HepG2 (cell line): Measurements from ENCODE around the gene SLC9A8. TPM values are rescaled to one million over a fixed set of nuclear protein-coding genes. Genes with fewer than 3 reads are reported as not detected.

Source experiments
- ATAC-seq: fragments of 200-7000 bp; cut with Tn5 transposase; 3 replicates; pipeline ENCODE4 v1.9.1; 2020; ENCODE audit warnings: mild to moderate bottlenecking, moderate library complexity
- BruUV-seq: library from RNA; stranded (reverse); fragments of 400-500 nt; replicated peaks from 2 replicates; lab custom pipeline; 2021; lab: Mats Ljungman, UMichigan
- CTCF ChIA-PET: fragments of 300-600 bp; formaldehyde crosslinking; extraction: SDS; loops from one replicate; lab custom pipeline; 2021; ENCODE audit warnings: low total read pairs, inconsistent platforms, low intra/inter-chr PET ratio; lab: Yijun Ruan, JAX
- POLR2A ChIA-PET: fragments of 350-600 bp; sonication (Branson Sonifier 250); formaldehyde crosslinking; loops from one replicate; lab custom pipeline; 2020; ENCODE audit warnings: antibody characterized with exemption, inconsistent platforms; lab: Yijun Ruan, JAX
- DNase-seq: peaks from one replicate; pipeline ENCODE4 v3.0.0-alpha.2; 2015; ENCODE audit warnings: low spot score
- FAIRE-seq: peaks from 3 replicates; lab custom pipeline; 2011; peaks lifted over from hg19 to GRCh38; lab: Jason Lieb, UNC
- H2AFZ ChIP-seq: one replicate; pipeline ENCODE4 v1.6.1; 2011; ENCODE audit warnings: low read length, inconsistent platforms
- H3K27ac ChIP-seq: fragments of 300-600 bp; 3 replicates; pipeline ENCODE4 v1.8.0; 2011; ENCODE audit warnings: mixed run types, mild to moderate bottlenecking, mixed read lengths, low read length, inconsistent platforms; ENCODE audit not compliant: insufficient read depth; ENCODE audit errors: extremely low read length
- H3K27me3 ChIP-seq, 2 experiments: fragments of 200-600 bp in 1 of 2; 2 replicates in 1 of 2; 3 replicates in 1 of 2; pipeline versions ENCODE4 v1.6.0 to v1.8.0; 2011; ENCODE audit warnings: low read length in 2 of 2, mild to moderate bottlenecking in 2 of 2, moderate library complexity in 2 of 2, inconsistent platforms in 1 of 2; ENCODE audit not compliant: insufficient read depth in 2 of 2, control insufficient read depth in 1 of 2
- H3K36me3 ChIP-seq, 2 experiments: fragments of 200-600 bp in 1 of 2; replicated peaks in 1 of 2; 2 replicates in 1 of 2; 3 replicates in 1 of 2; pipeline versions ENCODE4 v1.5.1 to v1.8.0; 2011; ENCODE audit warnings: low read length in 2 of 2, inconsistent platforms in 1 of 2; ENCODE audit not compliant: insufficient read depth in 2 of 2, control insufficient read depth in 1 of 2
- H3K4me1 ChIP-seq: 2 replicates; pipeline ENCODE4 v1.5.1; 2012; ENCODE audit warnings: low read length, inconsistent platforms; ENCODE audit not compliant: insufficient read depth
- H3K4me2 ChIP-seq: 2 replicates; pipeline ENCODE4 v1.6.0; 2011; ENCODE audit warnings: low read depth, low read length, inconsistent platforms
- H3K4me3 ChIP-seq, 3 experiments: fragments of 200-600 bp in 1 of 3; sonication (generic), shearing (Covaris generic) in 1 of 3; replicated peaks in 1 of 3; 2 replicates each; pipeline ENCODE4 v1.5.1; 2011 to 2016; ENCODE audit warnings: low read length in 3 of 3, inconsistent platforms in 2 of 3, low read depth in 2 of 3, mild to moderate bottlenecking in 2 of 3, control low read depth in 1 of 3, mixed read lengths in 1 of 3; ENCODE audit not compliant: insufficient read depth in 1 of 3
- H3K79me2 ChIP-seq: one replicate; pipeline ENCODE4 v1.6.1; 2011; ENCODE audit warnings: low read length, inconsistent platforms; ENCODE audit not compliant: insufficient read depth
- H3K9ac ChIP-seq: 2 replicates; pipeline ENCODE4 v1.6.0; 2011; ENCODE audit warnings: mild to moderate bottlenecking, low read depth, low read length, inconsistent platforms; ENCODE audit not compliant: insufficient read depth
- H3K9me3 ChIP-seq: 2 replicates; pipeline ENCODE4 v1.5.1; 2012; ENCODE audit warnings: mild to moderate bottlenecking, low read length
- H4K20me1 ChIP-seq: 2 replicates; pipeline ENCODE4 v1.6.0; 2011; ENCODE audit warnings: inconsistent platforms, mild to moderate bottlenecking, low read length, moderate library complexity; ENCODE audit not compliant: insufficient read depth
- CCDC6 ChIP-seq: sonication (generic); formaldehyde crosslinking; IDR thresholded peaks from 2 replicates; pipeline ENCODE4 v1.8.1; 2022; ENCODE audit warnings: mild to moderate bottlenecking, missing genetic modification reagents, moderate library complexity
- EED ChIP-seq: sonication (generic); formaldehyde crosslinking; IDR thresholded peaks from 2 replicates; pipeline ENCODE4 v1.5.0; 2020; ENCODE audit warnings: mild to moderate bottlenecking, missing genetic modification reagents
- GTF3A ChIP-seq: sonication (generic); formaldehyde crosslinking; conservative IDR thresholded peaks from 2 replicates; pipeline ENCODE4 v1.4.0; 2020; ENCODE audit warnings: mild to moderate bottlenecking, missing genetic modification reagents
- IRF2 ChIP-seq: IDR thresholded peaks from 2 replicates; pipeline ENCODE4 v1.6.1; 2018; ENCODE audit warnings: missing genetic modification reagents, missing compliant biosample characterization
- PAX8 ChIP-seq: sonication (generic); formaldehyde crosslinking; IDR thresholded peaks from 2 replicates; pipeline ENCODE4 v1.8.0; 2022; ENCODE audit warnings: mild to moderate bottlenecking, missing genetic modification reagents, borderline replicate concordance
- ZNF30 ChIP-seq: sonication (generic); formaldehyde crosslinking; IDR thresholded peaks from 2 replicates; pipeline ENCODE4 v1.5.0; 2020; ENCODE audit warnings: mild to moderate bottlenecking, missing genetic modification reagents
- ZNF331 ChIP-seq: sonication (generic); formaldehyde crosslinking; IDR thresholded peaks from 2 replicates; pipeline ENCODE4 v1.4.0; 2020; ENCODE audit warnings: missing genetic modification reagents
- ZNF644 ChIP-seq: IDR thresholded peaks from 2 replicates; pipeline ENCODE4 v1.6.1; 2016; ENCODE audit warnings: low read depth
- WGBS: methylation state at CpG from one replicate; pipeline ENCODE4 v1.1.6; 2017; ENCODE audit warnings: low lambda C conversion rate; 5-methylcytosine and 5-hydroxymethylcytosine counted together
- in situ Hi-C: cut with HindIII; loops from 2 replicates; pipeline ENCODE4 v1.10.0; 2017; ENCODE audit warnings: low pct_unique_long_range_greater_than_20kb; ENCODE audit not compliant: extremely low pct_ligation_motif_present
- intact Hi-C: fragments of 100-400 bp; cut with micrococcal nuclease; formaldehyde crosslinking; loops from one replicate; pipeline ENCODE4 v1.10.0; 2022; ENCODE audit not compliant: unreplicated experiment
- polyA plus RNA-seq, 8 experiments: library from polyadenylated mRNA; depleted of rRNA in 3 of 8; stranded (reverse) in 7 of 8; unstranded in 1 of 8; fragments of >200 nt; fragmentation: Illumina TruSeq in 4 of 8; extraction: Trizol in 4 of 8; gene quantifications; 2 replicates each; pipeline versions ENCODE4 v1.2.1 to v1.2.3, GENCODE V29; 2011 to 2016; ENCODE audit warnings: low read depth in 4 of 8, missing spikeins in 1 of 8, mixed read lengths in 1 of 8; ENCODE audit not compliant: insufficient read depth in 1 of 8
- total RNA-seq, 5 experiments: library from RNA; depleted of rRNA; stranded (reverse); fragments of >200 nt; fragmentation: Illumina TruSeq; extraction: Trizol; gene quantifications; 2 replicates each; pipeline ENCODE4 v1.2.3, GENCODE V29; 2016; ENCODE audit warnings: low read depth in 1 of 5
- TF ChIP-seq, protein P1 (sequence below): sonication (generic); formaldehyde crosslinking; IDR thresholded peaks from 2 replicates; pipeline ENCODE4 v1.4.0; 2020; ENCODE audit warnings: missing genetic modification reagents; ENCODE audit errors: not compliant biosample characterization
- TF ChIP-seq, protein P2 (sequence below): sonication (generic); formaldehyde crosslinking; IDR thresholded peaks from 2 replicates; pipeline ENCODE4 v1.4.0; 2020; ENCODE audit warnings: low read depth, mild to moderate bottlenecking, missing genetic modification reagents
- TF ChIP-seq, protein P3 (sequence below): IDR thresholded peaks from 2 replicates; pipeline ENCODE4 v1.6.1; 2012; ENCODE audit warnings: low read length, improper control_type of control experiment
- TF ChIP-seq, protein P4 (sequence below): sonication (generic); formaldehyde crosslinking; IDR thresholded peaks from 2 replicates; pipeline ENCODE4 v1.4.0; 2020; ENCODE audit warnings: mild to moderate bottlenecking, missing genetic modification reagents

SLC9A8 gene
- total and polyA plus RNA-seq, 2 of the 13 experiments (the other 11 are each of a cell fraction or from before 2014, with no cell fraction given): 4.1 to 7.4 TPM

DNA sequence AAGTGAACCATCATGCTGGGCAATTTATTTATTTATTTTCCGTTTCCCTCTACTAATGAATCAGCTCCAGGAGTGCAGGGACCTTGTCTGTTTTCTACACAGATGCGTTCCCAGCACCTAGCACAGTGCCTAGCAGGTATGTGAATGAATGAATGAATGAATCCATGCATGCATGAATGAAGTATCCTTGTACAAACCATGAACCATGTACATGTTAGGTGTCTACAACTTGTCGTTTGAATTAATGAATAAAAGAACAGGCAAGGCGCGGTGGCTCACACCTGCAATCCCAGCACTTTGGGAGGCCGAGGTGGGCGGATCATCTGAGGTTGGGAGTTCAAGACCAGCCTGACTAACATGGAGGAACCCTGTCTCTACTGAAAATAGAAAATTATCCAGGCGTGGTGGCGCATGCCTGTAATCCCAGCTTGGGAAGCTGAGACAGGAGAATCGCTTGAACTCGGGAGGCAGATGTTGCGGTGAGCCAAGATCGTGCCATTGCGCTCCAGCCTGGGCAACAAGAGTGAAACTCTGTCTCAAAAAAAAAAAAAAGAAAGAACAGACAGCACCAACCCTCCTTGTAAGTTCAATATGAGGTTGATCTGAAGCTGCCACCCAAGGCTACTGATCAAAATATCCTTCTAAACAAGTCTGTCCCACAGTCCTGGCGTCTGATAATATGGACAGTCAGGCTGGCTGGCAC lies 27.3 kb upstream of the SLC9A8 start:
- Histone ChIP-seq H3K9me3 (no peaks in the 10 kb centered on the region), H3K4me1 (peaks cover 44% of the 10 kb centered on the region), H3K4me2 (no peak overlapping the region), H3K27me3 (no peaks in the 10 kb centered on the region; a peak in 1 of 5 replicates), H3K9ac (no peak overlapping the region), H4K20me1 (no peaks in the 10 kb centered on the region), H3K79me2 (no peaks in the 10 kb centered on the region), H2AFZ (no peak overlapping the region), H3K4me3 (no peak overlapping the region), H3K27ac (no peak overlapping the region), H3K36me3 (no peaks in the 10 kb centered on the region)
- ATAC-seq (no peak), FAIRE-seq (no peak), DNase-seq (no peak)
- in situ Hi-C loops (no loop called here), intact Hi-C loops (no loop called here)
- CTCF ChIA-PET: no interaction called here
- no TSS peak for BruUV-seq
- POLR2A ChIA-PET: no interaction called here
- TF ChIP-seq, protein P1, sequence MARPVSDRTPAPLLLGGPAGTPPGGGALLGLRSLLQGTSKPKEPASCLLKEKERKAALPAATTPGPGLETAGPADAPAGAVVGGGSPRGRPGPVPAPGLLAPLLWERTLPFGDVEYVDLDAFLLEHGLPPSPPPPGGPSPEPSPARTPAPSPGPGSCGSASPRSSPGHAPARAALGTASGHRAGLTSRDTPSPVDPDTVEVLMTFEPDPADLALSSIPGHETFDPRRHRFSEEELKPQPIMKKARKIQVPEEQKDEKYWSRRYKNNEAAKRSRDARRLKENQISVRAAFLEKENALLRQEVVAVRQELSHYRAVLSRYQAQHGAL: no peak
- TF ChIP-seq, protein P2, sequence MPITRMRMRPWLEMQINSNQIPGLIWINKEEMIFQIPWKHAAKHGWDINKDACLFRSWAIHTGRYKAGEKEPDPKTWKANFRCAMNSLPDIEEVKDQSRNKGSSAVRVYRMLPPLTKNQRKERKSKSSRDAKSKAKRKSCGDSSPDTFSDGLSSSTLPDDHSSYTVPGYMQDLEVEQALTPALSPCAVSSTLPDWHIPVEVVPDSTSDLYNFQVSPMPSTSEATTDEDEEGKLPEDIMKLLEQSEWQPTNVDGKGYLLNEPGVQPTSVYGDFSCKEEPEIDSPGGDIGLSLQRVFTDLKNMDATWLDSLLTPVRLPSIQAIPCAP (CRISPR knock-in tag): no peak
- no peak for TF ChIP-seq GTF3A (CRISPR knock-in tag)
- WGBS: 79% methylated on average over 15 of the region's 15 CpGs

DNA sequence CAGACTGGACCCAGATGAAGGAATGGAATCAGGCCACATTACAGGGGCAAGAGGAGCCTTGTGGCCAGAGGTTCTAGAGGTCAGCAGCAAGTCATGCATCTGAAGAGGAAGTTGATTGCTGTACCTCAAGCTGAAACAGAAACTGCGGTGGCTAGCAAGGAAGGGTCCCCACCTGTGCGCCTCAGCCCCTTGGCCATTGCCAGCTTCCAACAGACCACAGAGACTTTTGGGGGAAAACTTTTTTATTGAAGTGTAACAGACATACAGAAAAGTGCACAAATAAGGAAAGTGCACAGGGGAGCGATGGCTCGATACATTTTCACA lies 26.8 kb upstream of the SLC9A8 start:
- no peak overlapping the region for H3K4me3 ChIP-seq
- intact Hi-C loops: no loop called here
- BruUV-seq: no TSS peak
- H3K79me2 ChIP-seq: no peaks in the 10 kb centered on the region
- in situ Hi-C loops: no loop called here
- H3K4me2 ChIP-seq: no peak overlapping the region
- ChIA-PET CTCF (interaction anchor here (1.0 kb wide), 1 partner anchor 175 kb away, joined by 3 read pairs; no protein-coding TSS in a partner anchor), POLR2A (no interaction called here)
- H3K4me1 ChIP-seq: peaks cover 45% of the 10 kb centered on the region
- H4K20me1 ChIP-seq: no peaks in the 10 kb centered on the region
- FAIRE-seq (no peak), DNase-seq (no peak), ATAC-seq (no peak)
- no peaks in the 10 kb centered on the region for H3K9me3 ChIP-seq
- no peak overlapping the region for H2AFZ ChIP-seq
- no peaks in the 10 kb centered on the region for H3K36me3 ChIP-seq
- no peak overlapping the region for H3K27ac ChIP-seq
- 85% methylated on average over 4 of the region's 4 CpGs for WGBS
- H3K27me3 ChIP-seq: no peaks in the 10 kb centered on the region; a peak in 1 of 5 replicates
- no peak overlapping the region for H3K9ac ChIP-seq
- TF ChIP-seq PAX8 (CRISPR knock-in tag) (no peak), IRF2 (CRISPR knock-in tag) (no peak), EED (CRISPR knock-in tag) (no peak), ZNF331 (no peak), CCDC6 (CRISPR knock-in tag) (no peak), ZNF644 (CRISPR knock-in tag) (no peak), ZNF30 (no peak)
- TF ChIP-seq, protein P3, sequence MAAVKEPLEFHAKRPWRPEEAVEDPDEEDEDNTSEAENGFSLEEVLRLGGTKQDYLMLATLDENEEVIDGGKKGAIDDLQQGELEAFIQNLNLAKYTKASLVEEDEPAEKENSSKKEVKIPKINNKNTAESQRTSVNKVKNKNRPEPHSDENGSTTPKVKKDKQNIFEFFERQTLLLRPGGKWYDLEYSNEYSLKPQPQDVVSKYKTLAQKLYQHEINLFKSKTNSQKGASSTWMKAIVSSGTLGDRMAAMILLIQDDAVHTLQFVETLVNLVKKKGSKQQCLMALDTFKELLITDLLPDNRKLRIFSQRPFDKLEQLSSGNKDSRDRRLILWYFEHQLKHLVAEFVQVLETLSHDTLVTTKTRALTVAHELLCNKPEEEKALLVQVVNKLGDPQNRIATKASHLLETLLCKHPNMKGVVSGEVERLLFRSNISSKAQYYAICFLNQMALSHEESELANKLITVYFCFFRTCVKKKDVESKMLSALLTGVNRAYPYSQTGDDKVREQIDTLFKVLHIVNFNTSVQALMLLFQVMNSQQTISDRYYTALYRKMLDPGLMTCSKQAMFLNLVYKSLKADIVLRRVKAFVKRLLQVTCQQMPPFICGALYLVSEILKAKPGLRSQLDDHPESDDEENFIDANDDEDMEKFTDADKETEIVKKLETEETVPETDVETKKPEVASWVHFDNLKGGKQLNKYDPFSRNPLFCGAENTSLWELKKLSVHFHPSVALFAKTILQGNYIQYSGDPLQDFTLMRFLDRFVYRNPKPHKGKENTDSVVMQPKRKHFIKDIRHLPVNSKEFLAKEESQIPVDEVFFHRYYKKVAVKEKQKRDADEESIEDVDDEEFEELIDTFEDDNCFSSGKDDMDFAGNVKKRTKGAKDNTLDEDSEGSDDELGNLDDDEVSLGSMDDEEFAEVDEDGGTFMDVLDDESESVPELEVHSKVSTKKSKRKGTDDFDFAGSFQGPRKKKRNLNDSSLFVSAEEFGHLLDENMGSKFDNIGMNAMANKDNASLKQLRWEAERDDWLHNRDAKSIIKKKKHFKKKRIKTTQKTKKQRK: no peak
- TF ChIP-seq, protein P4, sequence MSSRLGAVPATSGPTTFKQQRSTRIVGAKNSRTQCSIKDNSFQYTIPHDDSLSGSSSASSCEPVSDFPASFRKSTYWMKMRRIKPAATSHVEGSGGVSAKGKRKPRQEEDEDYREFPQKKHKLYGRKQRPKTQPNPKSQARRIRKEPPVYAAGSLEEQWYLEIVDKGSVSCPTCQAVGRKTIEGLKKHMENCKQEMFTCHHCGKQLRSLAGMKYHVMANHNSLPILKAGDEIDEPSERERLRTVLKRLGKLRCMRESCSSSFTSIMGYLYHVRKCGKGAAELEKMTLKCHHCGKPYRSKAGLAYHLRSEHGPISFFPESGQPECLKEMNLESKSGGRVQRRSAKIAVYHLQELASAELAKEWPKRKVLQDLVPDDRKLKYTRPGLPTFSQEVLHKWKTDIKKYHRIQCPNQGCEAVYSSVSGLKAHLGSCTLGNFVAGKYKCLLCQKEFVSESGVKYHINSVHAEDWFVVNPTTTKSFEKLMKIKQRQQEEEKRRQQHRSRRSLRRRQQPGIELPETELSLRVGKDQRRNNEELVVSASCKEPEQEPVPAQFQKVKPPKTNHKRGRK (CRISPR knock-in tag): no peak
